ENCODE measurements around the gene ARHGEF28. TPM values are rescaled to one million over a fixed set of nuclear protein-coding genes. Genes with fewer than 3 reads are reported as not detected.
A peak's percentile ranks its signal among the peaks of the same experiment; 100 is the strongest.

The ARHGEF28 gene
- total RNA-seq, 4 donors from 2014 or later = 0.52 to 1.2 (median 0.98) TPM

GRCh38 chr5:73623901-73624404 is 2.0 kb upstream of the ARHGEF28 start:
- H3K9me3 ChIP-seq = no peaks in the 10 kb centered on the region
- DNase-seq = no peak
- intact Hi-C loops (cut with DNase I; ENCODE audit: low total_unique reads) (no loop called here), in situ Hi-C loops (cut with MboI; ENCODE audit: low sequenced_read_pairs in 4 of 4) (no loop called here)
- H3K36me3 ChIP-seq = no peaks in the 10 kb centered on the region
- TF ChIP-seq CTCF (IDR thresholded peaks at IDR 0.05 in 4 of 5, conservative IDR thresholded peaks at IDR 0.05 in 1 of 5) (no peak), POLR2A (IDR thresholded peaks at IDR 0.05) (no peak)
- peak overlapping the region in 1 of 4 donors; percentile 0 for H3K27ac ChIP-seq
- no peak overlapping the region for H3K4me3 ChIP-seq
- no peaks in the 10 kb centered on the region for H3K27me3 ChIP-seq
- ATAC-seq = no peak
- peaks cover 0 to 8% of the 10 kb centered on the region in 2 donors for H3K4me1 ChIP-seq

GRCh38 chr5:73624888-73625287 is 1.1 kb upstream of the ARHGEF28 start:
- peak overlapping the region in 1 of 4 donors; percentile 60 for H3K4me3 ChIP-seq
- peak overlapping the region in 3 of 4 donors; percentile 80 to 83 (median 83) for H3K27ac ChIP-seq

GRCh38 chr5:73625372-73625943 is 538 bp upstream of the ARHGEF28 start:
- no peaks in the 10 kb centered on the region for H3K27me3 ChIP-seq
- H3K4me3 ChIP-seq = peak overlapping the region; percentile 57 to 68 (median 64)
- DNase-seq (no peak), ATAC-seq (peak; percentile 53 to 73)
- no peaks in the 10 kb centered on the region for H3K9me3 ChIP-seq
- in situ Hi-C loops (cut with MboI; ENCODE audit: low sequenced_read_pairs in 4 of 4) (no loop called here), intact Hi-C loops (cut with DNase I; ENCODE audit: low total_unique reads) (no loop called here)
- peaks cover 0 to 8% of the 10 kb centered on the region in 2 donors for H3K4me1 ChIP-seq
- H3K36me3 ChIP-seq = no peaks in the 10 kb centered on the region
- peak overlapping the region; percentile 56 to 83 (median 82) for H3K27ac ChIP-seq
- TF ChIP-seq POLR2A (IDR thresholded peaks at IDR 0.05) (no peak), CTCF (IDR thresholded peaks at IDR 0.05 in 4 of 5, conservative IDR thresholded peaks at IDR 0.05 in 1 of 5) (no peak)

More at GRCh38 chr5:73624888-73625287, 1.1 kb upstream of the ARHGEF28 start:
- DNase-seq = no peak
- peaks cover 0 to 8% of the 10 kb centered on the region in 2 donors for H3K4me1 ChIP-seq
- intact Hi-C loops (cut with DNase I; ENCODE audit: low total_unique reads) = no loop called here
- TF ChIP-seq POLR2A (IDR thresholded peaks at IDR 0.05) (no peak), CTCF (IDR thresholded peaks at IDR 0.05 in 4 of 5, conservative IDR thresholded peaks at IDR 0.05 in 1 of 5) (no peak)
- H3K27me3 ChIP-seq = no peaks in the 10 kb centered on the region
- in situ Hi-C loops (cut with MboI; ENCODE audit: low sequenced_read_pairs in 4 of 4) = no loop called here
- H3K36me3 ChIP-seq = no peaks in the 10 kb centered on the region
- no peak for ATAC-seq
- H3K9me3 ChIP-seq = no peaks in the 10 kb centered on the region

GRCh38 chr5:73626814-73627313 is 868 bp downstream of the ARHGEF28 start:
- Histone ChIP-seq H3K27ac (peak overlapping the region in 1 of 4 donors; percentile 66), H3K4me3 (peak overlapping the region; percentile 60 to 82 (median 64)), H3K9me3 (no peaks in the 10 kb centered on the region), H3K27me3 (no peaks in the 10 kb centered on the region), H3K4me1 (peaks cover 0 to 8% of the 10 kb centered on the region in 2 donors), H3K36me3 (no peaks in the 10 kb centered on the region)
- TF ChIP-seq POLR2A (IDR thresholded peaks at IDR 0.05) = no peak
- no peak for TF ChIP-seq CTCF (IDR thresholded peaks at IDR 0.05 in 4 of 5, conservative IDR thresholded peaks at IDR 0.05 in 1 of 5)
- ATAC-seq = no peak
- intact Hi-C loops (cut with DNase I; ENCODE audit: low total_unique reads) = no loop called here
- in situ Hi-C loops (cut with MboI; ENCODE audit: low sequenced_read_pairs in 4 of 4) = no loop called here
- DNase-seq = no peak
